T-helper 1 cell treated with Interleukin-12 subunit alpha and Interleukin-12 subunit beta and Interleukin-4 antibody, amounts not matched to agents 30 μg/mL and 1 μg/mL, for 36 hours (primary cell): Measurements from ENCODE around the gene FRY.
A peak's percentile ranks its signal among the peaks of the same experiment; 100 is the strongest.

ENCODE experiments used
- H3K27ac Mint-ChIP-seq: one replicate; pipeline ENCODE4 v1.8.0; 2021; ENCODE audit warnings: mild to moderate bottlenecking, mixed read lengths
- H3K27me3 Mint-ChIP-seq: one replicate; pipeline ENCODE4 v1.8.0; 2021; ENCODE audit warnings: low read depth, mixed read lengths
- H3K36me3 Mint-ChIP-seq: one replicate; pipeline ENCODE4 v1.8.0; 2021; ENCODE audit warnings: low read depth, mixed read lengths
- H3K4me1 Mint-ChIP-seq: one replicate; pipeline ENCODE4 v1.8.0; 2021; ENCODE audit warnings: low read depth, mixed read lengths
- H3K4me3 Mint-ChIP-seq: one replicate; pipeline ENCODE4 v1.8.0; 2021; ENCODE audit warnings: mild to moderate bottlenecking, moderate library complexity, mixed read lengths
- H3K9me3 Mint-ChIP-seq: one replicate; pipeline ENCODE4 v1.8.0; 2021; ENCODE audit warnings: mixed read lengths

Gene FRY

GRCh38 chr13:32340914-32341313, 309.3 kb downstream of the FRY start:
- peaks cover 34% of the 10 kb centered on the region for H3K36me3 Mint-ChIP-seq
- no peaks in the 10 kb centered on the region for H3K27me3 Mint-ChIP-seq
- no peak overlapping the region for H3K27ac Mint-ChIP-seq
- H3K9me3 Mint-ChIP-seq, result peaks cover 13% of the 10 kb centered on the region
- no peak overlapping the region for H3K4me3 Mint-ChIP-seq
- peaks cover 11% of the 10 kb centered on the region for H3K4me1 Mint-ChIP-seq

DNA sequence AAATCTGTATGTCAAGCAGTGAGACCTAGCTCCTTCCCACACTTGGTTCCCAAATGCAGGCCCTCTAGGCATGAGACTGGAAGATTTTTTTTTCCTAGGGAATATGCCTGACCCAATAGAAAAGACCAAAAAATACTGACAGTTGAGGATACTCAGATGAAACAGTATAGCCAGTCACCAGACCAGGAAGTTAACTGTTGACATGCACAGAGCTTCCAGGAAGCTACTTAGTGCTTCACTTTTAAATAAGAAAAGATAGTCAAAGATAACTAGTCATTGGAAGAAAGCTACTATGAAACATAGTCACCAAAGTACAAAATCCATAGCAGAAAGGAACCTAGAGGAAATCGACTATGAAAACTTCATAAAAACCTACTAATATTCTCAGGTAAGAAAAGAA, 316.1 kb downstream of the FRY start:
- Mint-ChIP-seq H3K9me3 (no peaks in the 10 kb centered on the region), H3K4me1 (peaks cover 25% of the 10 kb centered on the region), H3K27ac (peak overlapping the region; percentile 63), H3K36me3 (peaks cover 34% of the 10 kb centered on the region), H3K4me3 (no peak overlapping the region), H3K27me3 (no peaks in the 10 kb centered on the region)
